Measurements from ENCODE around the gene GPHB5. TPM values are rescaled to one million over a fixed set of nuclear protein-coding genes. Genes with fewer than 3 reads are reported as not detected.
"Not testable (repeated sequence)": the region's sequence is repeated elsewhere in the genome, so short reads cannot be mapped to it uniquely, and the experiment has no call there.

Gene GPHB5
- total and polyA plus RNA-seq, 7 experiments from 2014 or later, result not detected

GRCh38 chr14:63286071-63286470 is 32.7 kb downstream of the GPHB5 start:
- CTCF ChIA-PET, result no interaction called here
- no peaks in the 10 kb centered on the region for H3K27me3 ChIP-seq (ENCODE audit: control insufficient read depth in 2 of 2, insufficient read depth in 2 of 2, low read length in 2 of 2)
- DNase-seq (no peak), ATAC-seq (no peak)
- no peaks in the 10 kb centered on the region for H3K9me3 ChIP-seq (ENCODE audit: control insufficient read depth in 2 of 3, low read length in 3 of 3)
- peaks cover 0 to 17% (median 11%) of the 10 kb centered on the region in 5 donors for H3K27me3 Mint-ChIP-seq
- H3K36me3 Mint-ChIP-seq, result no peaks in the 10 kb centered on the region
- H3K27ac Mint-ChIP-seq, result no peak overlapping the region
- H3K9me3 Mint-ChIP-seq, result peaks cover 0 to 1% (median 0%) of the 10 kb centered on the region in 11 donors
- H3K4me1 ChIP-seq (ENCODE audit: control insufficient read depth in 2 of 2, insufficient read depth in 2 of 2, low read length in 2 of 2), result peaks cover 0 to 6% of the 10 kb centered on the region in 2 donors
- H3K4me3 ChIP-seq (ENCODE audit: low read length), result no peak overlapping the region
- POLR2A ChIA-PET, result no interaction called here
- intact Hi-C loops (cut with micrococcal nuclease), result no loop called here
- H3K4me1 Mint-ChIP-seq, result no peaks in the 10 kb centered on the region
- H3K36me3 ChIP-seq (ENCODE audit: control insufficient read depth in 2 of 3, insufficient read depth in 3 of 3, low read length in 3 of 3), result no peaks in the 10 kb centered on the region
- H3K27ac ChIP-seq (ENCODE audit: low read depth, low read length), result no peak overlapping the region
- H3K4me3 Mint-ChIP-seq, result no peak overlapping the region

GRCh38 chr14:63283884-63284248 is 34.9 kb downstream of the GPHB5 start:
- Histone ChIP-seq H3K27ac (ENCODE audit: low read depth, low read length) (no peak overlapping the region), H3K36me3 (ENCODE audit: control insufficient read depth in 2 of 3, insufficient read depth in 3 of 3, low read length in 3 of 3) (no peaks in the 10 kb centered on the region), H3K9me3 (ENCODE audit: control insufficient read depth in 2 of 3, low read length in 3 of 3) (no peaks in the 10 kb centered on the region), H3K4me1 (ENCODE audit: control insufficient read depth in 2 of 2, insufficient read depth in 2 of 2, low read length in 2 of 2) (peaks cover 0 to 6% of the 10 kb centered on the region in 2 donors), H3K4me3 (ENCODE audit: low read length) (no peak overlapping the region), H3K27me3 (ENCODE audit: control insufficient read depth in 2 of 2, insufficient read depth in 2 of 2, low read length in 2 of 2) (no peaks in the 10 kb centered on the region)
- peaks cover 0 to 9% (median 3%) of the 10 kb centered on the region in 5 donors for H3K27me3 Mint-ChIP-seq
- no peak overlapping the region for H3K4me3 Mint-ChIP-seq
- intact Hi-C loops (cut with micrococcal nuclease), result no loop called here
- H3K4me1 Mint-ChIP-seq, result no peaks in the 10 kb centered on the region
- DNase-seq (no peak), ATAC-seq (no peak)
- H3K9me3 Mint-ChIP-seq, result no peaks in the 10 kb centered on the region
- H3K36me3 Mint-ChIP-seq, result no peaks in the 10 kb centered on the region
- POLR2A ChIA-PET, result no interaction called here
- CTCF ChIA-PET, result no interaction called here
- H3K27ac Mint-ChIP-seq, result no peak overlapping the region

GRCh38 chr14:63282997-63283883 is 35.5 kb downstream of the GPHB5 start:
- Mint-ChIP-seq H3K4me1 (no peaks in the 10 kb centered on the region), H3K9me3 (no peaks in the 10 kb centered on the region), H3K4me3 (no peak overlapping the region), H3K27me3 (peaks cover 0 to 8% (median 3%) of the 10 kb centered on the region in 5 donors), H3K36me3 (no peaks in the 10 kb centered on the region), H3K27ac (no peak overlapping the region)
- Histone ChIP-seq H3K4me3 (ENCODE audit: low read length) (no peak overlapping the region), H3K9me3 (ENCODE audit: control insufficient read depth in 2 of 3, low read length in 3 of 3) (no peaks in the 10 kb centered on the region), H3K4me1 (ENCODE audit: control insufficient read depth in 2 of 2, insufficient read depth in 2 of 2, low read length in 2 of 2) (peaks cover 0 to 6% of the 10 kb centered on the region in 2 donors), H3K36me3 (ENCODE audit: control insufficient read depth in 2 of 3, insufficient read depth in 3 of 3, low read length in 3 of 3) (no peaks in the 10 kb centered on the region), H3K27ac (ENCODE audit: low read depth, low read length) (no peak overlapping the region), H3K27me3 (ENCODE audit: control insufficient read depth in 2 of 2, insufficient read depth in 2 of 2, low read length in 2 of 2) (no peaks in the 10 kb centered on the region)
- POLR2A ChIA-PET, result no interaction called here
- DNase-seq (no peak), ATAC-seq (no peak)
- CTCF ChIA-PET, result interaction anchor here (0.6 kb wide), 1 partner anchor 51 kb away, joined by 3 read pairs; no protein-coding TSS in a partner anchor
- intact Hi-C loops (cut with micrococcal nuclease), result no loop called here

GRCh38 chr14:63279933-63280332 is 38.8 kb downstream of the GPHB5 start:
- H3K36me3 ChIP-seq (ENCODE audit: control insufficient read depth in 2 of 3, insufficient read depth in 3 of 3, low read length in 3 of 3); ATAC-seq; H3K4me3 ChIP-seq (ENCODE audit: low read length); H3K27ac ChIP-seq (ENCODE audit: low read depth, low read length); H3K27ac Mint-ChIP-seq; H3K4me1 Mint-ChIP-seq; intact Hi-C loops (cut with micrococcal nuclease); POLR2A ChIA-PET; CTCF ChIA-PET; H3K36me3 Mint-ChIP-seq; H3K4me1 ChIP-seq (ENCODE audit: control insufficient read depth in 2 of 2, insufficient read depth in 2 of 2, low read length in 2 of 2); H3K9me3 Mint-ChIP-seq; H3K9me3 ChIP-seq (ENCODE audit: control insufficient read depth in 2 of 3, low read length in 3 of 3); DNase-seq; H3K27me3 Mint-ChIP-seq; H3K4me3 Mint-ChIP-seq; H3K27me3 ChIP-seq (ENCODE audit: control insufficient read depth in 2 of 2, insufficient read depth in 2 of 2, low read length in 2 of 2): not testable (repeated sequence)

- Mint-ChIP-seq H3K27ac (no peak overlapping the region), H3K36me3 (no peaks in the 10 kb centered on the region), H3K4me1 (no peaks in the 10 kb centered on the region), H3K4me3 (no peak overlapping the region), H3K9me3 (no peaks in the 10 kb centered on the region), H3K27me3 (peaks cover 0 to 6% (median 3%) of the 10 kb centered on the region in 5 donors)
- Histone ChIP-seq H3K27ac (ENCODE audit: low read depth, low read length) (no peak overlapping the region), H3K27me3 (ENCODE audit: control insufficient read depth in 2 of 2, insufficient read depth in 2 of 2, low read length in 2 of 2) (no peaks in the 10 kb centered on the region), H3K36me3 (ENCODE audit: control insufficient read depth in 2 of 3, insufficient read depth in 3 of 3, low read length in 3 of 3) (no peaks in the 10 kb centered on the region), H3K4me3 (ENCODE audit: low read length) (no peak overlapping the region), H3K9me3 (ENCODE audit: control insufficient read depth in 2 of 3, low read length in 3 of 3) (no peaks in the 10 kb centered on the region), H3K4me1 (ENCODE audit: control insufficient read depth in 2 of 2, insufficient read depth in 2 of 2, low read length in 2 of 2) (no peaks in the 10 kb centered on the region)
- CTCF ChIA-PET, result no interaction called here
- DNase-seq (no peak), ATAC-seq (no peak)
- intact Hi-C loops (cut with micrococcal nuclease), result no loop called here
- POLR2A ChIA-PET, result no interaction called here
Measured at GRCh38 chr14:63277591-63278183, 41.0 kb downstream of the GPHB5 start.

GRCh38 chr14:63276492-63277342 is 42.0 kb downstream of the GPHB5 start:
- Mint-ChIP-seq H3K9me3 (no peaks in the 10 kb centered on the region), H3K4me1 (no peaks in the 10 kb centered on the region), H3K4me3 (no peak overlapping the region), H3K27ac (no peak overlapping the region), H3K36me3 (no peaks in the 10 kb centered on the region), H3K27me3 (peaks cover 0 to 9% (median 3%) of the 10 kb centered on the region in 5 donors)
- peak in 2 of 9 donors; percentile 5 for DNase-seq
- intact Hi-C loops (cut with micrococcal nuclease), result loop anchor here in 1 of 2 donors (1.0 kb wide), 2 partner anchors 1097 to 1113 kb away; no protein-coding TSS in a partner anchor
- Histone ChIP-seq H3K27ac (ENCODE audit: low read depth, low read length) (no peak overlapping the region), H3K27me3 (ENCODE audit: control insufficient read depth in 2 of 2, insufficient read depth in 2 of 2, low read length in 2 of 2) (no peaks in the 10 kb centered on the region), H3K9me3 (ENCODE audit: control insufficient read depth in 2 of 3, low read length in 3 of 3) (no peaks in the 10 kb centered on the region), H3K36me3 (ENCODE audit: control insufficient read depth in 2 of 3, insufficient read depth in 3 of 3, low read length in 3 of 3) (no peaks in the 10 kb centered on the region), H3K4me3 (ENCODE audit: low read length) (no peak overlapping the region), H3K4me1 (ENCODE audit: control insufficient read depth in 2 of 2, insufficient read depth in 2 of 2, low read length in 2 of 2) (no peaks in the 10 kb centered on the region)
- POLR2A ChIA-PET, result no interaction called here
- ATAC-seq, result no peak
- CTCF ChIA-PET, result interaction anchor here (0.7 kb wide), 1 partner anchor 1405 kb away, joined by 3 read pairs; no protein-coding TSS in a partner anchor
